ENCODE data around the gene FOXR1.
A peak's percentile ranks its signal among the peaks of the same experiment; 100 is the strongest.
"Not testable (repeated sequence)": the region's sequence is repeated elsewhere in the genome, so short reads cannot be mapped to it uniquely, and the experiment has no call there.

FOXR1 gene

DNA sequence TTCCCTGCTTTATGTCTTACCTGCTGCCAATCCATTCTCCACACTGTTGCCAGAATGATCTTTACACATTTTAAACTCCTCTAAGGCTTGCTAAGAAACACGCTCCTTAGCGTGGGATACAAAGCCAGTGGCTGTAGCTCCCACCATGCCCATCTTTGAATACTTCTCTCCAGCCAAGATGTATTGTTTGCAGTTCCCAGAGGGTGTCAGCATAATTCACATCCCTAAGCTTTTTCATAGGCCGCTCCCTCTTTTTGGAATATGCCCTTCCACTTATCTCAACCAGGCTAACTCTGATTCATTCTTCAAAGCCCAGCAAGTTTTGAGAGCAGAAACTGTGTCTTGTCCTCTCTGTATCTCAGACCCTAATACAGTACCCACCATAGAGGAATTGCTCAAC is 23.6 kb upstream of the FOXR1 start:
- no peak for DNase-seq

DNA sequence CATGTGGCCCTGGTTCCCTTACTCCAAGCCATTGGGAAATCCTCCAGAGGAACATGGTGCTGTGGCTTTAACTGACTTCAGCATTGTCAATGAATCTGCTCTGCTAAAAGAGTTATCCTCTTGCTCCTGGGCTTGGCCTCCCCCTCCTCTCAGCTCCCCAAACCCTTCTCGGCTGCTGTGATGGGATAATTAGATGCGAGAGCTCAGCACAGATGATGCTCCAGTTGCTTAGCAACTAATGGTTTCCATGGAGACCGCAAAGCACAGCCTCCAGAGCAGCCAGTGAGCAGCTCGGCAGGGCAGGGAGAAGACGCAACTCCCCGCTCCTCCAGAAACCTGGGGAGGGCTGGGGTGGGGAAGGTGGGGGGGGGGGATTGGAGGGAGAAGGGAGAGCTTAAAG is 18.3 kb upstream of the FOXR1 start:
- DNase-seq, result peak; percentile 99

DNA sequence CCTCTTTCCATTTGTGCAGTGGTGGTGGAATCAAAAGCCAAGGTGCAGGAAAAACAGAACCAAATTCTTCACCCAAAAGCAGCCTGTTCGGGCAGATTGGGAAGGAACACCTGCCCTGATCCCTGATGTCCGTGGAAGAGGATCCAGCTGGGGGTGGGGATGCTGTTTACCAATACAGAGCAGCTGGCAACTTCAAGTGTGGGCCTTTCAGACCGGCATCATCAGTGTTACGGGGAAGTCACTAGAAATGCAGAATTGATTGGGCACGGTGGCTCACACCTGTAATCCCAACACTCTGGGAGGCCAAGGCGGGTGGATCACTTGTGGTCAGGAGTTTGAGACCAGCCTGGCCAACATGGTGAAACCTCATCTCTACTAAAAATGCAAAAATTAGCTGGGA is 17.6 kb upstream of the FOXR1 start:
- peak; percentile 45 for DNase-seq

DNA sequence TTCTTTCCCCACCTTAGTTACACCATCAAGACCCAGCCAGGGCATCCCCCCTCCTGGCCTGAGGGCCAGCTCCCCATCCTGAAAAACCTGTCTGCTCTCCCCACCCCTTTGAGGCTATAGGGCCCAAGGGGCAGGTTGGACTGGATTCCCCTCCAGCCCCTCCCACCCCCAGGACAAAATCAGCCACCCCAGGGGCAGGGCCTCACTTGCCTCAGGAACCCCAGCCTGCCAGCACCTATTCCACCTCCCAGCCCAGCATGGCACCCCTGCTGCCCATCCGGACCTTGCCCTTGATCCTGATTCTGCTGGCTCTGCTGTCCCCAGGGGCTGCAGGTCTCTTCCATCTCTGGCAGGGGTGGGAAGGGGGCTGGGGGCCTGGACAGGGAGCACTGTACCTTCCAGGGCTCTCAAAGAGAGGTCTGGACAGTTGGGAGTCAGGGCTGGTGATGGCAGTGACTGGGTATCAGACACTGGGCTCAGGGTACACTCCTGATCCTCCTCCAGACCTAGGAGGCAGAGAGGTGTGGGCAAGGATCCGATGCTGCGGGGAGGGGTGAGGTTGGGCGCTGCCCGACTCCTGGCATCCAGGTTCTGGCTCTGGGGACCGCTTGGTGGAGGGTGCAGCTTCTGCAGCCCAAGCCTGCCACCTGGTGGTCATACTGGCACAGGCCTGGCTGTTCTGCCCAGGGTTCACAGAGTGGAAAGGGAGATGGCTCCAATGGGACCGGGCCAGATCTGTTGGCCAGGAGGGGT is 15.3 kb upstream of the FOXR1 start, which contains the start of gene UPK2:
UPK2 (plus strand) TSS at position 205 of the 753 bp plus-strand sequence; CDS start at position 258, 53 bp downstream.
- peak; percentile 85 for DNase-seq

DNA sequence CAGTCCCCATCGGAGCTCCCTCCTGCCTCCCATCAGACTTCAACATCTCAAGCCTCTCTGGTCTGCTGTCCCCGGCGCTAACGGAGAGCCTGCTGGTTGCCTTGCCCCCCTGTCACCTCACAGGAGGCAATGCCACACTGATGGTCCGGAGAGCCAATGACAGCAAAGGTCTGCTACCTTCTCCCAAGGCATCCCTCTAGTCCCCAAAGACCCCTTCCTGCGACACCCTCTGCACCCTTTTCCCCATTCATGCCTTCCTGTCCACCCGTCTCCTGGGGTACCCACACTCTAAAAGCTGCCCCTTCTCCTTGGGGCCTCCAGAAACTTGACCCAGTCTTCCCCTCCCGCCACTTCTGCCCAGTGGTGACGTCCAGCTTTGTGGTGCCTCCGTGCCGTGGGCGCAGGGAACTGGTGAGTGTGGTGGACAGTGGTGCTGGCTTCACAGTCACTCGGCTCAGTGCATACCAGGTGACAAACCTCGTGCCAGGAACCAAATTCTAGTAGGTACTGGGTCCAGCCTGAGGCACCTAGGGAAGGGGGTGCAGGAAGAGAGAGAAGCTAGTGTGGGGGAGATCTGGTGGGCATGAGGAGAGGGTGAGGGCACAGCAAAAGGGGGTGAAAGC is 14.6 kb upstream of the FOXR1 start:
- DNase-seq, result no peak

DNA sequence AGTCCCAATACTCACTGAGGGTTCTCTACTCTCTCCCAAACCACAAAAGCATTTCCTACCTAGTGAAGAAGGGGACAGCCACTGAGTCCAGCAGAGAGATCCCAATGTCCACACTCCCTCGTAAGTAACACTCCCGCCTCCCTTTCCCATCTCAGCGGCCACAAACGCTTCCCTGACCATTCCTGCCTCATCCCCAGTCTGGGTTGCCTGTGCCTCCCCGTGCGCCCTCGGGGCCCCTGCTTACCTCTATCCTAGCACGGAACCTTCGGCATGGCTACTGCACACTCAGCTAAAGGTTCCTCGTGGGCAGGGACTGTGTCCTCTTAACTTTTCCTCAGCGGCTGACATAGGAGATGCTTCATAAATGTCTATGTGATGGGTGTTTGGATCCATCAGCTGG is 14.0 kb upstream of the FOXR1 start:
- no peak for DNase-seq

DNA sequence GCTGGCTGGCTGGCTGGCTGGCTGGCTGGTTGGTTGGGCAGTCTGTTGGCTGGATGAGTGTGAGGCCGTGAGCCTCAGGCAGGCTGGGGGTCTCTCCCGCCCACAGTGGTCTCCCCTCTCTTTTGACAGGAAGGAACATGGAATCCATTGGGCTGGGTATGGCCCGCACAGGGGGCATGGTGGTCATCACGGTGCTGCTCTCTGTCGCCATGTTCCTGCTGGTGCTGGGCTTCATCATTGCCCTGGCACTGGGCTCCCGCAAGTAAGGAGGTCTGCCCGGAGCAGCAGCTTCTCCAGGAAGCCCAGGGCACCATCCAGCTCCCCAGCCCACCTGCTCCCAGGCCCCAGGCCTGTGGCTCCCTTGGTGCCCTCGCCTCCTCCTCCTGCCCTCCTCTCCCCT is 13.6 kb upstream of the FOXR1 start:
- DNase-seq, result no peak

DNA sequence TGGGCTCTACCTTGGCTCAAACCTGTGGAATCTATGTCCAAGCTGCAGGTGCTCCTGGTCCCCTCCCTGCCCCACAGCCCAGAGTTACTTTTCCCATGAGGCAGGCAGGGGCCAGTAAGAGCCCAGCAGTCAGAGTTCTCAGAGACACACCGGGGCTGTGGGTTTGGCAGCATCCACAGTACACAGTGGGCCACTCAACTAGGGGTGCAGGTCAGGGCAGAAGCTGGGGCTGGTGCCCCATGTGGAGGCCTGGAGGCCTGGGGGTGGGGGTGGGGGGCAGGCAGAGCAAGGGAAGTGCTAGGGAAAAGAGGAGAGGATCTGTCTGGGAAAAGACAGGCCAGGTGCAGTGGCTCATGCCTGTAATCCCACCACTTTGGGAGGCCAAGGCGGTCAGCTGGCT is 13.0 kb upstream of the FOXR1 start:
- no peak for DNase-seq

DNA sequence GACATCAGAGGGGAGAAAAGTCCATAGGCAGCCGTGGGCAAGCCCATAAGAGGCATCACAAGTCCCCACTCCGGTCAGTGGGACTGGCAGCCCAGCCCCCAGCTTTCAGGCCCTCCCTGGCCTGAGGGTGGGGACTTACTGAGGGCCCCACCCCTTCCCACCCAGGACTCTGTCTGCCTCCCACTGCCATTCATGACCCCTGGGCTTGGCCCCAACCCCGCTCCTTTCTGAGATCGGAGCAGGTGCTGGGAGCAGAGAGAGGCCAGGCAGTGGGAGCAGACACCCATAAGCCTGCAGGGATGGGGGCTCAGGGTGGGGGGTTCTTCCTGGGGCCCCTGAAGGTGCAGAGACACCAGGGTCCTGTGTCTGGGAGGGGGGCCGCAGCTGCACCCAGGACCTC is 10.4 kb upstream of the FOXR1 start:
- no peak for DNase-seq

DNA sequence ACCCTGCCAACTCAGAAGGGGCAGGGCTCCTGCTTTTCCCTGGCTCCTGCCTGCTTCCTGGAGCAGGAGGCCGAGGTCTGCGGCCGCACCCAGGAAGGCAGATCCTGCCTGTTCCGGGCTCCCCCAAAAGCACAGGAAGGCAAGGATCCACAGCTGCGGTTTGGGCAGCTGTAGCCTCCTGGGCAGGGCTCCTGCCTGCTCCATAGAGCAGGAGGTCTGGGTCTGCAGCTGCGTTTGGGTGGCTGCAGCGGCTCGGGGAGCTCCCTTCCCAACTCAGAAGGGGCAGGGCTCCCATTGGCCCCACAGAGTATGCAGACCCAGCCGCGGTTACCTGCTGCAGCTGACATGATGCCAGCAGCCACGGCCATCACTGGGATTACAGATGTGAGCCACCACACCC is 10.0 kb upstream of the FOXR1 start:
- DNase-seq, result no peak

DNA sequence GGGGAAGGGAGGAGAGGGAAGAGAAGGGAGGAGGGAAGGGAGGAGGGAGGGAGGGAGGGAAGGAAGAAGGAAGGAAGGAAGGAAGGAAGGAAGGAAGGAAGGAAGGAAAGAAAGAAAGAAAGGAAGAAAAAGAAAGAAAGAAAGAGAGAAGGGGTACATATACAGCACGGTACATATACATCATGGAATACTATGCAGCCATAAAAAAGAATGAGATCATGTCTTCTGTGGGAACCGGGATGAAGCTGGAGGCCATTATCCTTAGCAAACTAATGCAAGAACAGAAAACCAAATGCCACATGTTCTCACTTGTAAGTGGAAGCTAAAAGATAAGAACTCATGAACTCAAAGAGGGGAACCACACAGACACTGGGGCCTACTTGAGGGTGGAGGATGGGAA is 2.1 kb upstream of the FOXR1 start:
- DNase-seq, result not testable (repeated sequence)

DNA sequence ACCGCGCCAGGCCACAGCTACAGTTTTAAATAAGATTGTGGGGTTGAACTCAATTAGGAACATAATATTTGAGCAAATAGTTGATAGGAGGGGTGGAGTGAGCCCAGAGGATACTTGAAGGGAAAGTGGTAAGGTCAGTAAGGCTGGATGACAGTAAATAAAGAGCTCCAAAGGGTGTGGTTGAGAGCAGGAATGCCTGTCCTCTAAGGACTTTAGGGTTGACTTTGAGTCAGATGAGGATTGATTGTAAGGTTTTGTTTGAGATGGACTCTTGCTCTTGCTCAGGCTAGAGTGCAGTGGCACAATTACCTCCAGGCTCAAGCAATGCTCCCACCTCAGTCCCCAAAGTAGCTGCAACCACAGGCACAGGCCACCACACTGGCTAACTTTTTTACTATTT is 2.4 kb downstream of the FOXR1 start:
- no peak for DNase-seq

DNA sequence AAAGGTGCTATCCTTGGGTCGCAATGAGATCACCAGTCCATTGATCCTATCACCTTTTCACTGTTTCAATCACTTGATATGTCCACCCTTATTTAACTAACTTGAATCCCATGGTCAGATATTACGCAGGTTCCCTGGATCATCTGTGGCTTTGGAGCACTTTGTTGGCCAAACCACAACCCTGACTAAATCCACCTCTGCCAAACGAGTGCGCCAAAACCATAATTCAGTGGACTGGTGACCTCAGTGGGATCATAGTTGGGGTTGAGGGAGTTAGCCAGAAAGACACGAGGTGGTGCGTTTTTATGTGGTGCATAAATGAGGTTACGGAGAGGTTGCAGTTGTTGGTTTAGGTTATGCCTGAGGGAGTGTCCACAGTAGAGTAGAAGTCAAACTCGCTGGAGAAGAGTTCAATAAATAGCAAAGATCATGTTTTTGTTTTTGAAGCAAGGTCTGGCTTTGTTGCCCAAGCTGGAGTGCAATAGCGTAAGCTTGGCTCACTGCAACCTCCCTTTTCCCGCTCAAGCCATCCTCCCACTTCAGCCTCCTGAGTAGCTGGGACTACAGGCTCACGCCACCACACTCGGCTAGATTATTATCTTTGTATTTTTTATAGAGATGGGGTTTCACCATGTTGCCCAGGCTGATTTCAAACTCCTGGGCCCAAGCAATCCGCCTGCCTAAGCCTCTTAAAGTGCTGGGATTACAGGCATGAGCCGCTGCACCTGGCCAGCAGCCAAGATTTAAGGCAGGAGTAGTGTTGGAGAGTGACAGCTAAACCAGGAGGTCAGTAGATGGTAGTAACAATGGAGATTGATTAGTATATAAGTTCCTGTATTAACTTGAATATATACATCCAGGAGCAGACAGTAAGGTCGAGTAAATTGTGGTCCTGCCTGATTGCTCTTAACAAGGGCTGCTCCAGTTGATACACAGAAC is 4.5 kb downstream of the FOXR1 start:
- DNase-seq, result peak; percentile 17

DNA sequence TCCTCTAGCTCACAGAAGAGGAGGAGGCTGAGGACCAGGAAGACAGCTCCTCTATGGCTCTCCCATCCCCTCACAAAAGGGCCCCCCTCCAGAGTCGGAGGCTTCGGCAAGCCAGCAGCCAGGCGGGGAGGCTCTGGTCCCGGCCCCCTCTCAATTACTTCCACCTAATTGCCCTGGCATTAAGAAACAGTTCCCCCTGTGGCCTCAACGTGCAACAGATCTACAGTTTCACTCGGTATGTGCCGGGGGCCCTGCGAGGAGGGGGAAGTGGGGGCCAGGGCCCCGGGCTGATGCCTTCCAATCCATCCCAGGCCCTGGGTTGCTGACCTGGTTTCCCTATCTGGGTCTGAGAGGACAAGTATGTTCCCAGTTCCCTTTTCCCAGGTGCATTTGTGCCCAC is 7.9 kb downstream of the FOXR1 start:
- DNase-seq, result no peak

DNA sequence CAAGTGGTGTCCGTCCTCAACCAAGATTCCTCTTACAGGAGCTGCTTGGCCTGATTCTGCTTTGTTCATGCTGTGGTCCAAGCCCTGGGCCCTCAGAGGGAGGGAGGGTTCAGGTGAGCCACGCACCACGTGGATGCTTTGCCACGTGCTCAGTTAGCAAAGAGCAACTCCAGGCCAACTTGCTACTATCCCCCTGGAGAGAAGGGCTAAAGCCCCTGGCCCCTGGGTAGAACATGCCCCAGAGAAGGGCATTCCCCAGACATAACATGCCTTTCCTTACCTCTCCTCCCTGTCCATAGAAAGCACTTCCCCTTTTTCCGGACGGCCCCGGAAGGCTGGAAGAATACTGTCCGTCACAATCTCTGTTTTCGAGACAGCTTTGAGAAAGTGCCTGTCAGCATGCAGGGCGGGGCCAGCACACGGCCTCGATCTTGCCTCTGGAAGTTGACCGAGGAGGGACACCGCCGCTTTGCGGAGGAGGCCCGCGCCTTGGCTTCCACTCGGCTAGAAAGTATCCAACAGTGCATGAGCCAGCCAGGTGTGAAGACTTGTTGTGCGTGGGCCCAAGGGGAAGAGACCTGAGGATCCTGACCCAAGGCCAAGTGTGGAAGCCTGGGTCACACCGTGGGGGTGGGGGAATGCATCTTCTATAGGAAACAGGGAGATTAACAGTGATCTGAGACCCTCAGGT is 8.8 kb downstream of the FOXR1 start:
- no peak for DNase-seq

DNA sequence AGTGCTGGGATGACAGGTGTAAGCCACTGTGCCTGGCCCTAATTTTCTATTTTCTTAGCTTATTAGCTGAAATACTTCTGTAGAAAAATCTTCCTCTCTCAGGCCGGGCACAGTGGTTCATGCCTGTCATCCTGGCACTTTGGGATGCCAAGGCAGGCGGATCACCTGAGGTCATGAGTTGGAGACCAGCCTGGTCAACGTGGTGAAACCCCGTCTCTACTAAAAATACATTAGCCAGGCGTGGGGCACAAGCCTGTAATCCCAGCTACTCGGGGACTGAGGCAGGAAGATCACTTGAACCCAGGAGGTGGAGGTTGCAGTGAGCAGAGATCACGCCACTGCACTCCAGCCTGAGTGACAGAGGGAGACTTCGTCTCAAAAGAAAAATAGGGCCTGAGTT is 12.8 kb downstream of the FOXR1 start:
- not testable (repeated sequence) for DNase-seq

DNA sequence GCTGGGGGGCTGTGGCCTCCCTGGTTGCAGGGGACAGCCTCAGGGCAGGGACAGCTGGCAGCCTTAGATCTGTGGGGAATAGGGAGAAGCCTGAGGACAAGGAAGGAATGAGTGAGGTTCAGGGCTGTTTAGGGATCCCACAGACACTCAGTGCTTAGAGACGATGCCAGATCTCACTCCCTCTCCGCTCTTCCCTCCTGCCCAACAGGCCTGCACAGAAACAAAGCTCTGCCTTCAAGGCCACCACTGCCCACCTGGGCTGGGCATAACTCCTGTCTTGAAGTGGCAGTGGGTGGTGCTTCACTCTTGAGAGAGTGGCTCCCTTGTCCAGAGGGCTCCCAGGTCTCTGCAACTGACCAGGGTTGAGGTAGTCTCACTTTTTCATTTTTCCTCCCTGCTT is 13.3 kb downstream of the FOXR1 start:
- DNase-seq, result no peak

DNA sequence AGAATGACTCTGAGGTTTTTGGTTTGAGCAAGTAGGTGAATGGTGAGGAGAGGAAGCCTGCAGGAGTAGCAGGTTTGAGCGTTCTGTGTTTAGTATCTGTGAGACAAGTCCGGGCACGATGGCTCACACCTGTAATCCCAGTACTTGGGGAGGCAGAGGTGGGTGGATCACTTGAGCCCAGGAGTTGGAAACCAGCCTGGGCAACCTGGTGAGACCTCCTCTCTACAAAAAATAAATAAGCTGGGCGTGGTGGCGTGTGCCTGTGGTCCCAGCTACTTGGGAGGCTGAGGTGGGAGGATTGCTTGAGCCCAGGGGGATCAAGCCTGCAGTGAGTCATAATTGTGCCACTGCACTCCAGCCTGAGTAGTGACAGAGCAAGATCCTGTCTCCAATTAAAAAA is 16.7 kb downstream of the FOXR1 start:
- DNase-seq, result peak; percentile 47

DNA sequence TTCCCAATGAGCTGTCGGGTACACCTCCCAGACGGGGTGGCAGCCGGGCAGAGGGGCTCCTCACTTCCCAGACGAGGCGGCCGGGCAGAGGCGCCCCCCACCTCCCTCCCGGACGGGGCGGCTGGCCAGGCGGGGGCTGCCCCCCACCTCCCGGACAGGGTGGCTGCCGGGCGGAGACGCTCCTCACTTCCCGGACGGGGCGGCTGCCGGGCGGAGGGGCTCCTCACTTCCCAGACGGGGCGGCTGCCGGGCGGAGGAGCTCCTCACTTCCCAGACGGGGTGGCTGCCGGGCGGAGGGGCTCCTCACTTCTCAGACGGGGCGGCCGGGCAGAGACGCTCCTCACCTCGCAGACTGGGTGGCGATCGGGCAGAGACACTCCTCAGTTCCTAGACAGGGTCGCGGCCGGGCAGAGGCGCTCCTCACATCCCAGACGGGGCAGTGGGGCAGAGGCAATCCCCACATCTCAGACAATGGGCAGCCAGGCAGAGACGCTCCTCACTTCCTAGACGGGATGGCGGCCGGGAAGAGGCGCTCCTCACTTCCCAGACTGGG is 20.0 kb downstream of the FOXR1 start:
- DNase-seq, result not testable (repeated sequence)

DNA sequence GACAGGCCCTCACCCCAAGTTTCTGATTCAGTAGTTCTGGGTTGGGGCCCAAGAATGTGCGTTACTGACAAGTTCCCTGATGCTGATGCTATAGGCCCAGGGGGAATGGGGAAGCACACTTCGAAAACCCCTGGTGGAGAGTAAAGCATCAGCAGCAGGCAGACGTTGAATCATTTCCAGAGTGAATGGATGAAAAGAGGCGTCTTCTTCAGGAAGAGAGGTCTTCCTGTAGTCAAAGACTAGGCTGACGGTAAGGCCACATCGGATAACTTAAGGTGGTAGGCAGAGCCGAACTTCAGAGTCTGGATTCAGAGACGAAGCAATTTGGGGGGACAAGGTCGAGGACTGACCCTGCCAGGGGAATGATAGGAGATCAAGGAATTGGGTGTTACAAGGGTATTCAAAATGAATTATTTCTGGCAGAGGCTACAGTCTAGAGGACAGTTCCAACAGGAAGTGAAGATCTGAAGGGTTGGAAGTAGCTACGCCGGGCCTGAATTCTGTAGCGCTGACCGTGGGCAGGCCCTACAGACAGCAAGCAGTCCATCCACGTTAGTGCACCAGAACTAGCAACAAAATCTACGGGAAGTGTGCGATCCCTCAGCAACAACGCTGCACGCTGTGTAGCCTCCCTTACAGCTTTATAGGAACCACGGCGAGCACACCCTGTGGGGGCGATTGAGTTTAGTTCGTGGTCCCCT is 25.5 kb downstream of the FOXR1 start:
- no peak for DNase-seq

DNA sequence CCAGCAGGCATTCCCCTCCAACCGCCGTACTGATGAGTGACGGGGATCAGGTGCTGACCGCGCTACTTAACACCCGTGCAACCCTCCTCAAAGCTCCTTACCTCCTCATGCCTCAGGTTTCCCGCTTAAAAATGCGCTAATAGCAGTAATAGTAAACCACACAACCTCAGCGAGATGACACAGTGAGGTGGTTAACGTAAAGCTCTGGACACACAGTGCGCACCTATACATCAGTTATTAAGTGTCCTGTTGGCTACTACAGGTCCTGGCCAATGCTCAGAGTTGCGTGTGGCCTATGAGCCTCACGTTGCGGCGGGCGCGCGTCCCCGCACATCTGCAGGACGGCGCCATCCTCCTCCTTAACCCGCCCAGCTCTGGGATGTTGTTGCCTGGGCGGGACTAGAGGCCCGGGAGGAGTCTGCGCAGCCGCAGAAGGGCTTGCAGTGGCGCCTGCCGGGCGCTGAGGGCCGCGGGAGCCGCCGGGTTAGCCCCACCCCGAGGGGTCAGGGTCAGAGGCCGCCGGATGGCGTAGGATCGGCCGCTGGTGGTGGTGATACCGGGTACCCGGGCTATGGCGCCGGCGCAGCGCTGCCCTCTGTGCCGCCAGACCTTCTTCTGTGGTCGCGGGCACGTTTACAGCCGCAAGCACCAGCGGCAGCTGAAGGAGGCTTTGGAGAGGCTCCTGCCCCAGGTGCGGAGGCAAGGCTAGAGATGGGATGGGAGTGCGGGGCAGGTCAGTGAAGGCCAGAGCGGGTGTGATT is 26.2 kb downstream of the FOXR1 start, which contains the start of gene CENATAC:
CENATAC (plus strand) TSS at position 512 of the 761 bp plus-strand sequence; CDS start at position 572, 60 bp downstream.
- DNase-seq, result peak; percentile 98

Data from NCI-H1105 treated with DMSO at 0.1 percent for 48 hours (cell line).